Right atrium auricular region (tissue), 2 donors: ENCODE data around the gene TRAPPC2L. TPM values are rescaled to one million over a fixed set of nuclear protein-coding genes. Genes with fewer than 3 reads are reported as not detected.

ENCODE experiments used
- DNase-seq: peaks from one replicate; pipeline ENCODE4 v3.0.0-alpha.2; 2019; ENCODE audit warnings: low spot score
- H3K27ac ChIP-seq, 2 donors: fragments of 200-600 bp; sonication (generic); 1 replicate in 1 of 2; 2 replicates in 1 of 2; pipeline ENCODE4 v1.5.1; 2016 to 2019
- H3K27me3 ChIP-seq, 2 donors: fragments of 200-600 bp; sonication (generic); one replicate each; pipeline versions ENCODE4 v1.5.1 to v1.6.0; 2017 to 2019
- H3K36me3 ChIP-seq: fragments of 200-600 bp; sonication (generic); one replicate; pipeline ENCODE4 v1.5.1; 2016
- H3K4me1 ChIP-seq, 2 donors: fragments of 200-600 bp; sonication (generic); one replicate each; pipeline versions ENCODE4 v1.5.1 to v1.6.0; 2017 to 2019
- H3K4me3 ChIP-seq, 2 donors: fragments of 200-600 bp; sonication (generic); 1 replicate in 1 of 2; 2 replicates in 1 of 2; pipeline ENCODE4 v1.5.1; 2017 to 2019; ENCODE audit warnings: mild to moderate bottlenecking in 1 of 2, moderate library complexity in 1 of 2
- H3K9me3 ChIP-seq, 2 donors: fragments of 200-600 bp; sonication (generic); one replicate each; pipeline ENCODE4 v1.5.1; 2019
- total RNA-seq, 2 donors: library from RNA; depleted of rRNA; stranded (reverse); fragments of >200 nt; gene quantifications; one replicate each; pipeline ENCODE4 v1.1.0, GENCODE V29; 2016
- TF ChIP-seq, protein P1 (sequence below), 2 donors: fragments of 200-600 bp; sonication (generic); IDR thresholded peaks; one replicate each; pipeline ENCODE4 v1.5.1; 2019; ENCODE audit warnings: antibody characterized with exemption in 2 of 2

The TRAPPC2L gene
- total RNA-seq, 2 donors from 2014 or later: 30.7 to 33.0 TPM

DNA sequence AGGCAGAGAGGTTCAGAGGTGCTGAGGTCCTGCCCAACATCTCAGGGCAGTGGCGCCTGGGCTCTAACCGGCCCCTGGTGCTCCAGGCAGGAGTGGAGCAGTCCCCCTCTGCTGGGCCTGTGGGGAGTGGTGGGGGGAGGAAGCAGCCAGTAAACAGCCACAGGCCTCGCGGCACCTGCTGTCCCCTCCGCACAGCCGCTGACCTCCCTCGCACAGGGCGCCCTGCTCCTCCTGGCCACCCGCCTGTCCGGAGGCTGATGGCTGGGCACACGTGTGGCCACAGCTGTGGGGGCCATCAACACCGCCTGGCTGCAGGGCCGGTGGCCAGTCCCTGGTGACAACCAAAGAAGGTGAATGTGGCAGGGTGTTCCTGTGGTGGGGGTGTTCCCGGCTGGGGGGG lies 46.3 kb downstream of the TRAPPC2L start:
- Histone ChIP-seq H3K4me3 (no peak overlapping the region), H3K9me3 (no peaks in the 10 kb centered on the region), H3K27me3 (no peaks in the 10 kb centered on the region), H3K4me1 (peaks cover 0 to 14% of the 10 kb centered on the region in 2 donors), H3K36me3 (no peaks in the 10 kb centered on the region), H3K27ac (no peak overlapping the region)
- DNase-seq: no peak
- TF ChIP-seq, protein P1, sequence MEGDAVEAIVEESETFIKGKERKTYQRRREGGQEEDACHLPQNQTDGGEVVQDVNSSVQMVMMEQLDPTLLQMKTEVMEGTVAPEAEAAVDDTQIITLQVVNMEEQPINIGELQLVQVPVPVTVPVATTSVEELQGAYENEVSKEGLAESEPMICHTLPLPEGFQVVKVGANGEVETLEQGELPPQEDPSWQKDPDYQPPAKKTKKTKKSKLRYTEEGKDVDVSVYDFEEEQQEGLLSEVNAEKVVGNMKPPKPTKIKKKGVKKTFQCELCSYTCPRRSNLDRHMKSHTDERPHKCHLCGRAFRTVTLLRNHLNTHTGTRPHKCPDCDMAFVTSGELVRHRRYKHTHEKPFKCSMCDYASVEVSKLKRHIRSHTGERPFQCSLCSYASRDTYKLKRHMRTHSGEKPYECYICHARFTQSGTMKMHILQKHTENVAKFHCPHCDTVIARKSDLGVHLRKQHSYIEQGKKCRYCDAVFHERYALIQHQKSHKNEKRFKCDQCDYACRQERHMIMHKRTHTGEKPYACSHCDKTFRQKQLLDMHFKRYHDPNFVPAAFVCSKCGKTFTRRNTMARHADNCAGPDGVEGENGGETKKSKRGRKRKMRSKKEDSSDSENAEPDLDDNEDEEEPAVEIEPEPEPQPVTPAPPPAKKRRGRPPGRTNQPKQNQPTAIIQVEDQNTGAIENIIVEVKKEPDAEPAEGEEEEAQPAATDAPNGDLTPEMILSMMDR (IDR thresholded peaks at IDR 0.05): no peak

DNA sequence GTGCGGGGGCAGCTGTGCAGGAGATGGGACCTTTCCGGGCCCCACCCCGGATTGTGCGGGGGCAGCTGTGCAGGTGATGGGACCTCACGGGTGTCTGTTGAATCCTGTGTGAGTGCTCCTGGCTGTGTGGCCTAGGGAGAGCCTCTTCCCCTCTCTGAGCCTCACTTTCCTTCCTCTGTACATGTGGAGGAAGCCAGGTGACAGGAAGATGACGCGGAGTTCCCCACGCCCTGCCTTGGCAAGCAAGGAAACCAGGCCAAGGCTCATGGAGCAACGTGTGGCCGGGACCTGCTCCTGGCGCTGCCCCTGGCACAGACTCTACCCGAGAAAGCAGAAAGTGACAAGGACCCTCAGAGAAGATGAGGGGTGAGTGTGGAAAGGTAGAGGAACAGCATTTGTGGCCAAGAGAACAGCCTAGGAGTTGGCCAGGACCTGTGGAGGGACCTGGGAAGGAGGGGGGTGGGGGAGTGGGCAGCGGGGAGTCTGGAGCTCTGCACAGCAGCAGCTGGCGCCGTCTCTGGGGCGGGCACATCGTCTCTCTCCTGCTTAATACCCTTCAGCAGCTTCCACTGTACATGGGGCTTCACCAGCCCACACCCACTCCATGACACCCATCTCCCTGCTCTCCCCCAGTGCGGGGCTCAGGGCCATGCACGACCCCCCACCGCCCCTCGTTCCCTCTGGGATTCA lies 47.9 kb downstream of the TRAPPC2L start:
- no peaks in the 10 kb centered on the region for H3K36me3 ChIP-seq
- no peaks in the 10 kb centered on the region for H3K27me3 ChIP-seq
- no peaks in the 10 kb centered on the region for H3K9me3 ChIP-seq
- peaks cover 0 to 24% of the 10 kb centered on the region in 2 donors for H3K4me1 ChIP-seq
- no peak overlapping the region for H3K4me3 ChIP-seq
- DNase-seq: no peak
- no peak overlapping the region for H3K27ac ChIP-seq
- TF ChIP-seq, protein P1 (IDR thresholded peaks at IDR 0.05): no peak

DNA sequence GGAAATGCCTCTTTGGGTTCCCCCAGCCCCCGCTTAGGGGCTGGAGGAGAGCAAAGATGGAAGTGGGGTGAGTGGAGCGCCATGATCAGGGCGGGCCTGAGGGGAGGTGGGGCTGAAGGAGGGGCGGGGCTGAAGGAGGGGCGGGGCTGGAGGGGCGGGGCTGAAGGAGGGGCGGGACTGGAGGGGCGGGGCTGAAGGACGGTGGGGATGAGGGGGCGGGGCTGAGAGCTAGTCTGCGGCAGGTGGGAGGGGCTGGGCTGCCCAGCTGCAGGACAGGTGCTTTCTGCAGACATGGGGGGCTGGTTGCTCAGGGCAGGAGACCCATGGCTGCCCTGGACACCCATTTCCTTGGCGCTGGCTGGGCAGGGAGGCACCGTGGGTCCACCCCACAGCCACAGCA lies 48.6 kb downstream of the TRAPPC2L start:
- Histone ChIP-seq H3K4me1 (peaks cover 0 to 32% of the 10 kb centered on the region in 2 donors), H3K27me3 (no peaks in the 10 kb centered on the region), H3K36me3 (no peaks in the 10 kb centered on the region), H3K4me3 (no peak overlapping the region), H3K9me3 (no peaks in the 10 kb centered on the region), H3K27ac (no peak overlapping the region)
- TF ChIP-seq, protein P1 (IDR thresholded peaks at IDR 0.05): no peak
- DNase-seq: no peak

DNA sequence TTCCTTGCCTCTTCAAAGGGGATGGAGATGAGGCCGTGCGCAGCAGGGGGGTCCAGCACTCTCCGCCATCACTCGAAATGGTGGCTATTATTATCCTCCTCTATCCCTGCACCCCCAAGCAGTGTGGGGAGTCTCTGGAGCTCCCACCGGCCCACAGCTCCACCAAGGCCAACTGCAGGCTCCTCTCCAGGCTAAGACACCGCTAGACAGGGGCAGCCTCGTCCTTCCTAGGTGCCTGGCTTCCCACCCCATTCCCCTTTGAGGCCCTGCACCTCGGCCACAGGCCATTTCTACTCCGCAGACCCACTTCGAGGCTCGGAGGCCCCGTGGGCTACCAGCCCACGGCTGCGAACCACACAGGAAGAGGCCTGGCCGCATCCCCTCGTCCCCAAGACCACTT lies 49.1 kb downstream of the TRAPPC2L start:
- Histone ChIP-seq H3K9me3 (no peaks in the 10 kb centered on the region), H3K4me3 (no peak overlapping the region), H3K4me1 (peaks cover 0 to 36% of the 10 kb centered on the region in 2 donors), H3K27ac (no peak overlapping the region), H3K36me3 (no peaks in the 10 kb centered on the region), H3K27me3 (no peaks in the 10 kb centered on the region)
- TF ChIP-seq, protein P1 (IDR thresholded peaks at IDR 0.05): no peak
- no peak for DNase-seq

DNA sequence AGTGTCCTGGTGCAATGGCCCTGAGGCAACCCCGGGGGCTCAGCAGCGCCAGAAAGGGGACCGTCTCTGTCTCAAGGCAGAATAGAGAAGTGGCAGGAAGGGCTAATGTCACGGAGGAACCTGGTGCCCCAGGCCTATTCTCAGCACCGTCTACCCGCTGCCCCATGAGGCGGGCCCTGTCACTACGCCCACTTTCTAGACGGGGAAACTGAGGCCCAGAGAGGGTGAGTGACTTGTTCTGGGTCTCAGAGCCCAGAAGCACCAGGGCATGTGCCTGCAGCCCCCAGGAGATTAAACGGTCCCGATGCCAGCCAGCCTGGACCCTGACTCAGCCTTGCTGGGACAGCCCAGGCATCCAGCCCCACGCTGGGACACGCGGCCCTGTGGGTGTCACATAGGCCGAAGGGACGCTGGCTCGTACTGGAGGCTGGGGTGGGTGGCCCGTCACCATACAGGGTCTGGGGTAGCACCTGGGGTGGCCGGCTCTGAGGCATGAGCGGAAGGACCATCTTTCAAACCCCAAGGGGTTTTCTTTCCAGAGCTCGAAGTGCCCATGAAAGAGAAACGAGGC lies 49.7 kb downstream of the TRAPPC2L start:
- DNase-seq: no peak
- H3K27me3 ChIP-seq: no peaks in the 10 kb centered on the region
- H3K4me3 ChIP-seq: no peak overlapping the region
- TF ChIP-seq, protein P1 (IDR thresholded peaks at IDR 0.05): no peak
- no peaks in the 10 kb centered on the region for H3K9me3 ChIP-seq
- H3K4me1 ChIP-seq: peaks cover 0 to 42% of the 10 kb centered on the region in 2 donors
- H3K36me3 ChIP-seq: no peaks in the 10 kb centered on the region
- no peak overlapping the region for H3K27ac ChIP-seq
